Endothelial cell (in vitro differentiated cells): ENCODE results near the gene SLC4A11. TPM values are rescaled to one million over a fixed set of nuclear protein-coding genes. Genes with fewer than 3 reads are reported as not detected.

Experiments
- DNase-seq: peaks from one replicate; pipeline ENCODE4 v3.0.0; 2021; ENCODE audit warnings: low spot score
- H3K27ac Mint-ChIP-seq: one replicate; pipeline ENCODE4 v1.8.0; 2021; ENCODE audit warnings: mixed read lengths, inconsistent platforms; ENCODE audit not compliant: unreplicated experiment
- H3K27me3 Mint-ChIP-seq: one replicate; pipeline ENCODE4 v1.8.0; 2021; ENCODE audit warnings: mild to moderate bottlenecking, moderate library complexity, mixed read lengths, inconsistent platforms; ENCODE audit not compliant: unreplicated experiment
- H3K36me3 Mint-ChIP-seq: one replicate; pipeline ENCODE4 v1.8.0; 2021; ENCODE audit warnings: mild to moderate bottlenecking, low read depth, mixed read lengths, inconsistent platforms; ENCODE audit not compliant: unreplicated experiment
- H3K4me1 Mint-ChIP-seq: one replicate; pipeline ENCODE4 v1.8.0; 2021; ENCODE audit warnings: mild to moderate bottlenecking, mixed read lengths, inconsistent platforms; ENCODE audit not compliant: unreplicated experiment
- H3K4me3 Mint-ChIP-seq: one replicate; pipeline ENCODE4 v1.8.0; 2021; ENCODE audit warnings: mild to moderate bottlenecking, mixed read lengths, inconsistent platforms; ENCODE audit not compliant: unreplicated experiment
- H3K9me3 Mint-ChIP-seq: one replicate; pipeline ENCODE4 v1.8.0; 2021; ENCODE audit warnings: mixed read lengths, inconsistent platforms; ENCODE audit not compliant: unreplicated experiment
- CTCF ChIP-seq: fragments of 200-600 bp; sonication (generic); IDR thresholded peaks from one replicate; pipeline ENCODE4 v1.5.0; 2021; ENCODE audit warnings: antibody characterized with exemption; ENCODE audit not compliant: unreplicated experiment
- total RNA-seq: library from RNA; stranded (reverse); fragmentation: NEBNext Ultra II Directional; extraction: Animal tissue kit (Norgen Biotek cat#: 25700); gene quantifications from one replicate; pipeline ENCODE4 v1.2.1, GENCODE V29; 2021; ENCODE audit not compliant: unreplicated experiment

SLC4A11 gene
- total RNA-seq, 1 donor from 2014 or later, result 30.6 TPM

- TF ChIP-seq CTCF, result no peak
- no peak for DNase-seq
- H3K9me3 Mint-ChIP-seq, result no peaks in the 10 kb centered on the region
- peaks cover 17% of the 10 kb centered on the region for H3K36me3 Mint-ChIP-seq
- peak overlapping the region; percentile 67 for H3K27ac Mint-ChIP-seq
- peak overlapping the region; percentile 95 for H3K4me3 Mint-ChIP-seq
- H3K4me1 Mint-ChIP-seq, result peaks cover 6% of the 10 kb centered on the region
- H3K27me3 Mint-ChIP-seq, result peaks cover 4% of the 10 kb centered on the region
Observed at GRCh38 chr20:3203315-3204123, 35.5 kb downstream of the SLC4A11 start.

GRCh38 chr20:3202965-3203314 is 36.0 kb downstream of the SLC4A11 start:
- DNase-seq, result no peak
- no peak for TF ChIP-seq CTCF
- H3K9me3 Mint-ChIP-seq, result no peaks in the 10 kb centered on the region
- peaks cover 4% of the 10 kb centered on the region for H3K27me3 Mint-ChIP-seq
- peaks cover 17% of the 10 kb centered on the region for H3K36me3 Mint-ChIP-seq
- no peak overlapping the region for H3K4me3 Mint-ChIP-seq
- H3K27ac Mint-ChIP-seq, result no peak overlapping the region
- peaks cover 6% of the 10 kb centered on the region for H3K4me1 Mint-ChIP-seq

- H3K36me3 Mint-ChIP-seq, result peaks cover 31% of the 10 kb centered on the region
- H3K4me1 Mint-ChIP-seq, result peaks cover 6% of the 10 kb centered on the region
Observed at GRCh38 chr20:3199976-3200755, 38.8 kb downstream of the SLC4A11 start.

GRCh38 chr20:3199206-3199605 is 39.8 kb downstream of the SLC4A11 start:
- Mint-ChIP-seq H3K9me3 (no peaks in the 10 kb centered on the region), H3K27ac (no peak overlapping the region), H3K4me3 (peak overlapping the region; percentile 23), H3K36me3 (peaks cover 32% of the 10 kb centered on the region), H3K4me1 (peaks cover 6% of the 10 kb centered on the region), H3K27me3 (peaks cover 4% of the 10 kb centered on the region)
- TF ChIP-seq CTCF, result no peak
- no peak for DNase-seq

More at GRCh38 chr20:3199976-3200755, 38.8 kb downstream of the SLC4A11 start:
- no peak overlapping the region for H3K27ac Mint-ChIP-seq
- peak overlapping the region; percentile 54 for H3K4me3 Mint-ChIP-seq
- H3K27me3 Mint-ChIP-seq, result peaks cover 4% of the 10 kb centered on the region
- H3K9me3 Mint-ChIP-seq, result no peaks in the 10 kb centered on the region
- TF ChIP-seq CTCF, result no peak
- DNase-seq, result no peak
